Activated gamma-delta T cell (primary cell): ENCODE data around the gene FAM228A.
A peak's percentile ranks its signal among the peaks of the same experiment; 100 is the strongest.
"Not testable (repeated sequence)": the region's sequence is repeated elsewhere in the genome, so short reads cannot be mapped to it uniquely, and the experiment has no call there.

Experiments used
- DNase-seq: peaks from one replicate; lab custom pipeline; 2025; lab: John Stamatoyannopoulos, UW

FAM228A gene

GRCh38 chr2:24191156-24191555, 16.3 kb downstream of the FAM228A start:
- no peak for DNase-seq

DNA sequence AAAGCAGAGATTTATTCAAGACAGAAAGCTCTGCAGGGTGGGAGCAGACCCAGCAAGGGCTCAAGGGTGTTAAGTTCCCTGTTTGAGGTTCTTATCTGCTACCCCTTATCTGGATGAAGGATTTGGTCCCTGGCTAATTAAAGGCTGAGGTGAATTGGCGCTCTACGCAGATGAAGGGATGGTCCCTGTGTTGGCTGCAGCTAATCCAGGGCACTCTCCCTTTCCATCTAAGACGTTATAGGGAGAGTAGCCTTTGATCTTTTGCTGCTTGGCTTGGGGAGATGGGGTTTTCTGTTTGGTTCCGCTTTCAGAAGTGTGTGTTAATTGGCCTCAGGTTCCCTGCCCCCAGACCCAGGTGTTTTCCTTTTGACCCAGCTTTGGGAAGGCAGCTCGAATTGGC, 17.0 kb downstream of the FAM228A start:
- DNase-seq = no peak

- DNase-seq = not testable (repeated sequence)
Observed at GRCh38 chr2:24197213-24197612, 22.4 kb downstream of the FAM228A start.

GRCh38 chr2:24199968-24200590, 25.2 kb downstream of the FAM228A start:
- no peak for DNase-seq

- DNase-seq = no peak
Observed at GRCh38 chr2:24200799-24201198, 25.9 kb downstream of the FAM228A start.

GRCh38 chr2:24203029-24203786, 28.4 kb downstream of the FAM228A start:
- no peak for DNase-seq

- DNase-seq = no peak
Observed at GRCh38 chr2:24203787-24204150, 28.9 kb downstream of the FAM228A start.

DNA sequence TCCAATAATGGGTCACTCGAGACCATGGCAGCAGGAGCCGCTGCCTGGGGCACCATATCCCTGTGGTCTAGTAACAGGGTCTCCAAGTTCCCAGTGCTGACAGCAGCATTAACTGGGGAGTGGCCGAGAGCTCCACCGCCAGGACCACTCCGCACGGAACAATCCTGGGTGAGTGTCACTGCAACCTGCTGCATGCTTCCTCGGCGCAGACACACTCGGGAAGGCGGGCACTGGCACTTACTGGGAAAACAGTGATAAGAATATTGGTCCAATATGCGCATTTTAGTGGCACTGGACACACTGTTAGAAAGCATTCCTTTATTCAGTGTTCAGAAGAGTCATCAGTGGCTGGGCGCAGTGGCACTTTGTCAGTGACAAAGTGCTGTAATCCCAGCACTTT, 29.7 kb downstream of the FAM228A start:
- no peak for DNase-seq

DNA sequence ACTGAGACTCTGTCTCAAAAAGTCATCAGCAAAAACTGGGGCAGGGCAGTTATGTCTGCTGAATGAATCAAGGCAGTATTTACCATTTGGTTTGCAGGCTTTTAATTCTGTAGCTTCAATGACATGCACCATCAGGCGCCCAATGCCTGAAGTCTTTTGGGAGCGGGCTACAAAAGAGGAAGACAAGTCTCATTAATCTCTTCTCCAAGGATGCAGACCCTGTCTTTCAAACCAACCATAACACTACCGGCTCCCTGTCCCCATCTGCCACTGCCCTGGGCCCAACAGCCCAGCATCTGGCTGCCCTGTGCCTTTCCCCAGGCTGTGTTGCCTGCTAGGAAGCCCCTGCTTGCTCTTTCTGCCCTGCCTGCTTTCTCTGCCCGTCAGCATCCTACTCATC, 30.3 kb downstream of the FAM228A start:
- no peak for DNase-seq

DNA sequence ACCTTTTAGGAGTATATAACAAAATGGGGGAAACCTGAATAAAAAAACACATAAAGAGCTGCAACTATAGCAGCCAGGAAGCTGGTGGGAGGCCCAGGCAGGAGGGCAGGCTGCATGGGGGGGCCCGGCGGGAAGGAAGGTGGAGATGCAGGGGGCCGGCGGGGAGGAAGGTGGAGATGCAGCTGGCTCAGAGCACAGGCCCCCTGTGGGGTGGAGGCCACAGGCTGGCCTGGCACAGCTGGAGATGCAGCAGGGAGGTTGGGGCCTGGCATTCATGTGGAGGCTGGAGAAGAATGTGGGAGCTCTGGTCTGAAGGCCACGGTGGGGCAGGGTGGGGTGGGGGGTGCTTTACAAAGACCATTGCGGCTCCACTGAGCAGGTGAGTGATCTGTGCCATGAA, 31.4 kb downstream of the FAM228A start:
- no peak for DNase-seq

DNA sequence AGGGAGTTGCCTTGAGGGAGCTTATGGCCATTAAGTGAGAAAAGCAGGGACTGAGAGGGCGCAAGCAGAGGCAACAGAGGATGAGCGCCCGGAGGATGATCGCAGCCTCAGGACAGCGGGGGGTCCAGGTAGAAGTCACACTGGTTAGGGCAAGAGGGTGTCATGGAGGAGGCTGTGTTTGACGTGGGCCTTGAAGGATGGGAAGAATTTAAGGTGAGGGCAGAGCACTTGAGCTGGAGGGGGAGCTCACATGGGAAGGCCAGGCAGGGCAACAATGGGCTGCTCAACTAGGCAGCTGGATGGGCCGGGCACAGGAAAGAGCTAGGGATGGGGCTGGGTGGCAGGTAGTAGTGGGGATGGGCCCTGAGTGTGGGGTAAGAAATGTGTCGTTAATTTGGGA, 31.9 kb downstream of the FAM228A start:
- no peak for DNase-seq

GRCh38 chr2:24207359-24207758, 32.5 kb downstream of the FAM228A start:
- DNase-seq = no peak

DNA sequence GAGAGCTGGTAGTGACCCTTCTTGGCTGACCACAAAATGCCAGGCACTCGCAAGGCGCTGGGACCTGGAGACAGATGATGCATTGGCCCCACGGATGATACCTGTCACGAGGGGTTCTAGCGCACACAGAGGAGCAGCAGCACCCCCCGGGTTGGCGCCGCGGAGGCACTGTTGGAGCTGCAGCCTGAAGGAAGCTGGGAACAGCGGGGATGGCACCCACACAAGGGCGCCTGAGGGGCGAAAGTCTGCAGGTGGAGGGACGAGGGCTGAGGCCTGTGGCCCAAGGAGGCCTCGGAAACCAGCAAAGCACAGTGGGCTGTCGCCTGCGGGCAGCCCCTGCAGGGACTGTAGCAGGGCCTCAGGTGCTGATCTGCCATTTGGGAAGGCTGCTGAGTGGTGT, 33.6 kb downstream of the FAM228A start:
- DNase-seq = peak; percentile 11

DNA sequence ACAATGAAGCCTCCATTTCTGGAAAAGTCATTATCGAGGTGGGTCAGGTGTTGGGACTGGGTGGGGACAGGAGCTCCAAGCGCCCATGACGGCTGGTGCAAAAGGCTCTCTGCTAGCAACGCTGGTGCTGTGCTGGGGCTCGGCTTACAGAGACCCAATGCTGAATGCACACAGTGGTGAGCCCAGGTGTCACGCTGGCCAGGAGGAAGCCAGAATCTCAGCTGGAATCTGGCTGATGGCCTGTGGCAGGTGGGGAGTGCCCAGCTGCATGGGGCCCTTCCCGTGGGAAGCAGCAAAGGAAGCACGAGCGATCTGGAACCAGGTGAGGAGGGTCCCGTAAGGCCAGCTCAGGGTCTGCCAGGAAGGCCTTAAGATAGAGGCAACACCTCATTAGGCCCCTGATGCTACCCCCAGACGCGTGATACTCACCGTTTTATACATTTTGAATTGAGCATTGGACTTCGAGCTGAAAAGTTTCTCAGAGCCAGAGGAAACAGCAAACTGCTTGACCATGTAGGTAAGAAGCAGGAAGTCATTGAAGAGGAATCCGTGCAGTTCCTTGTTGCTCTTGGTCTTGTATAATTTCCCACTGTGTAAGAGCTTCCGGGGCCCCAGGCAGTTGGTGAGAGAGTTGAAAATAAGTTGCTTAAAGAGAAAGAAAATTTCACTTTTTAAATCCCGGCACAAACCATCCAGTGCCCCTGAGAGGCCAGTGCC, 34.7 kb downstream of the FAM228A start:
- DNase-seq = no peak

DNA sequence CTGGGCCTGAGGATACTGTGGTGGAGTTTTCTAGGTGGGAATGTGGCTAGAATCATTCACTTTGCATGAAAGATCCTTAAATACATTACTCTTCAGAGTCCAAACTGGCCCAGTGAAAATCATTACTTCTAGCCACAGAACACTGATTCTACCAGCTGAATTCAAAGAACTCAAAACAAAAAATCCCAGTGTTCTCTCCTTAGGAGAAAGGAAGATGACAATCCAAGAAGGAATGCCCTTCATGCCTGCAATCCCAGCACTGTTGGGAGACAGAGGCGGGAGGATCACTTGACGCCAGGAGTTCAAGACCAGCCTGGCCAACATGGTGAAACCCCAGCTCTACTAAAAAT, 35.2 kb downstream of the FAM228A start:
- DNase-seq = no peak

DNA sequence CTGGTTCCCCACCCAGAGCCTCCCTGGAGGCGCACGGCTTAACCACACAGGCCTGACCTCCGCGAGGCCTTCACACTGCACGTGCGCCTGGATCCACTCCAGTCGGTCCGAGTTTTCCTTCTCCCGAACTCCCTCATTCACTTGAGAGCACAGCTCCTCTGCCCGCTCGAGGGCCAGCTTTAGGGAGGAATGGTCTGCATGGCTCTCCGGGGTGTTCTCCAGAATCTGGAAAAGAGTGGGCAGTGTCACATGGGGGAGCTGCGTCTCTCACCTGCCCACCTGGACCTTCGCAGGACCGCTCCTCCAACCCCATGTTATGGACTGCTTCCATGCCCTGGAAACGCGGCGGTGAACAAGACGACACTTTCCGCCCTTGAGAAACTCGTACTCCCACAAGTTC, 35.9 kb downstream of the FAM228A start:
- DNase-seq = no peak

DNA sequence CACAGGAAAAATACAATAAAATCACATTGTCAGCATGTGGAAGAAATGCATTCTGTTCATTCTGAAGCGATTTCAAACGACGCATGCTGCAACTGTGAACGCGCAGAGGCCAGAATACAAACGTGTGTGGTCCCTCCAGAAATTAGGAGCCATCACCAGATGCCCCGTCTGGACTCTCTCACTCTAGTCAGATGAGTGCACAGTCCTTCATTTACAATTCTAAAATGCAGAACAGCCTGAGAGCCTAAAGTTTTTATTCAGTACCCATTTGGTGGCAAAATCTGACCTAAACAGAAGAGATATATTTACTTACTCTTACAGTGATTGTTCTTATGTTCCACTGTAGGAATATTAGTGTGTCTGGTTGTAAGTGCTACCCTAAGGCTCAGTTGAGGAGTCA, 36.6 kb downstream of the FAM228A start:
- no peak for DNase-seq

DNA sequence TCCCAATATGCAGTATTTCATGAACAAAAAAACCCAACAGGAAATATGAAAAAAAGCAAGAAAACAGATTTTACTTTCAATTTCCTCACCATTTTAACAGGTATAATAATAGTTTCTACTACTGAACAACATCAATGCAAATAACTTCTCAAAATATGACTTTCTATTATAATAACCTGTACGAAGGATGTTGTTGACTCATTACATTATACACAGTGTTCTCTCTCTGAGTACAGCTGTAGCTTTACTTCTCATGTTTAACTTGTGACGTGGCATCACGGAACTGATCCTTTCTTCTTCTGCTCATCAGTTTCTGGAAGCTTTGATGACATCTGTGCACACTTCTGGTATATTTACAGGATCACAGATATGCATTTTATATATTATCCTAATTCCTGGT, 40.0 kb downstream of the FAM228A start:
- DNase-seq = no peak

DNA sequence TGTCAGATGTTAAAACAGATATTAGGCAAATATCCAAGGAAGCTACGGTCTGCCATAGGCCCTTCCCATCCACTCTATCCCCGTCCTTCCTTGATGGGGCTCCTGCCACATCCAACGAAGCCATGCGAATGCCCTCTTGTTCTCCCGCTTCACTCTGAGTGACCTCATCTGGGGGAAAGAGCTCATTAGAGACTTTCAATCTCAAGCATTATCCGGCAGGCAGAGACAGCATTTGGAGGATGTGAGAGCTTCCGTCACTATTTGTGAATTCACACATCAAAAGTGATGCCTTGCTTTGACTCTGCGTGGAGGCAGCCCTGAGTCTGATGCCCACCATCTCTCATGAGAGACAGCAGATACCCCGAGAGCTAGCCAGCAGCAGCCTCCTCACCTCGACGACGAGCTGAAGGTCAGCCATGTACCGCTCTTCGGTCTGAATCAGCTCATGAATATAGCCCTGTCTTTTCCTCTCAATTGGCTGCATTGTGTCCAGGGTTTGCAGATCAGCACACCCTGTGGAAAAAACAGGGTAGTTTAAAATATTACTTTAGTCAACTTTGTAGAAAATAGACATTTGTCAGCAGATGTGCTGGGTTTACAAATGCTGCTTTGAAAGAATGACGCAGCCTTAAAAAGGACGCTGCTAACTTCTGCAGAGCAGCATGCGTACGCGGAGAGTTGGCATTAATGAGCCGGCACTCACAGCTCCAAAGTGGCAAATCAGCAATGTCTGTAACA, 45.9 kb downstream of the FAM228A start:
- no peak for DNase-seq

DNA sequence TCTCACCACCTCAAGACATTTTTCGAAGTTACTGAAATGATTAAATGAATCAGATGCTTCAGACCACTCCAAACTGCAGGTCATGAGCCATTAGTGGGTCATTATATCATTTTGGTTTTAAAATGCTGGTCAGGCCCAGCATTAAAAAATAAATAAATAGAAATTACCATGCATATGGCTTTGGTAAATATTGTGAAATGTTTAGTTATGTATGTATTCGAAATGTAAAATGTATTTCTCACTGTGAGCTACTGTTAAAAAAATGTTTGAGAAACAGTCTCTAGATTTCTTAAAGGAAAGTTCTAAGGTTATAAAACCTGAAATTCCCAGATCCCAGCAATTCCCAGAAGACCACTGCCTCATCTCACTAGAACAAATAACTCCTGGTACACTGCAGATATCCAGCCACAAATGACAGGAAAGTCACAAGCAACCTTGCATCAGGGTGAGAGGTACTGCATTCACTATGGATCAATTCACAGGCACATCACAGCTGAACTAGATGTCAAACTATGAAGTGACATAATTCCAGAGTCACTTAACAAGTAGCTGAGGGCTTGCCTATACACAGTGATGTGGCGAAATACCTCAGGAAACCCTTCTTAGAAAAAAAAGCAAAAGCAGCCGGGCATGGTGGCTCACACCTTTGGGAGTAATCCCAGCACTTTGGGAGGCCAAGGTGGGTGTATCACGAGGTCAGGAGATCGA, 46.6 kb downstream of the FAM228A start:
- no peak for DNase-seq

DNA sequence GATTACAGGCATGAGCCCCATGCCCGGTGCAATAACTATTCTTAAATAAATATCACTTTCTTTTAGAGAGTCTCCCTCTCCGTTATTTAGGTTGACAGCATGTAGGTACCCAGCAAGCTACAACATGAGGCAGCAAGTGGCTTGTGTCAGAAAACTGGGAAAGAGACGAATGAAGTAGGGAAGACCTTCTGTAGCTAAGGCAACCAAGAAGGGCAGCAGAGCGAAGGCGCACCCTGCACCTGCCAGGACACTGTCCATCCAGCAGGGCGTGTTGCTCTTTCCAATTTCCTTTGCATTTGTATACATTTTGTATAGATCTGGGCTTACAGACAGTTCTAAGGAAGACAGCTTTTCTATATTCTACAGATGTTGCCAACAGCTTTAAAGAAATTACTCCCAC, 48.1 kb downstream of the FAM228A start:
- DNase-seq = no peak
